GM21723 (cell line): ENCODE measurements around the gene CALR.
"Not testable (repeated sequence)": the region's sequence is repeated elsewhere in the genome, so short reads cannot be mapped to it uniquely, and the experiment has no call there.

Experiments used
- ATAC-seq: cut with Tn5 transposase; IDR thresholded peaks from one replicate; pipeline ENCODE4 v1.9.1; 2021; ENCODE audit warnings: mild to moderate bottlenecking, moderate library complexity; ENCODE audit not compliant: unreplicated experiment

The CALR gene

GRCh38 chr19:12933287-12934072 is 4.9 kb upstream of the CALR start, which contains the start of gene FARSA:
TSS of gene FARSA (minus strand) at chr19:12933711. CDS start at chr19:12933696, 15 bp downstream.
- ATAC-seq = peak; percentile 48

- ATAC-seq = no peak
Observed at GRCh38 chr19:12935071-12935470, 3.3 kb upstream of the CALR start.

GRCh38 chr19:12936582-12936981 is 1.8 kb upstream of the CALR start:
- no peak for ATAC-seq

- ATAC-seq = no peak
Observed at GRCh38 chr19:12937093-12937926, 1.1 kb upstream of the CALR start.

- no peak for ATAC-seq
Observed at GRCh38 chr19:12938779-12939601, 581 bp downstream of the CALR start.

GRCh38 chr19:12939975-12940423 is 1.6 kb downstream of the CALR start:
- no peak for ATAC-seq

- no peak for ATAC-seq
Observed at GRCh38 chr19:12940897-12941296, 2.5 kb downstream of the CALR start.

- no peak for ATAC-seq
Observed at GRCh38 chr19:12943437-12944044, 5.1 kb downstream of the CALR start.

GRCh38 chr19:12944104-12944674 is 5.8 kb downstream of the CALR start:
- ATAC-seq = no peak

- peak; percentile 61 for ATAC-seq
Observed at GRCh38 chr19:12945479-12946091, 7.2 kb downstream of the CALR start, which contains the start of gene RAD23A. TSS of gene RAD23A (plus strand) at chr19:12945862. CDS start at chr19:12945949, 87 bp downstream.

GRCh38 chr19:12946092-12946721 is 7.8 kb downstream of the CALR start:
- ATAC-seq = peak; percentile 48

GRCh38 chr19:12946731-12947496 is 8.5 kb downstream of the CALR start:
- ATAC-seq = no peak

GRCh38 chr19:12947702-12948611 is 9.5 kb downstream of the CALR start:
- ATAC-seq = no peak

GRCh38 chr19:12948612-12949362 is 10.4 kb downstream of the CALR start:
- no peak for ATAC-seq

- no peak for ATAC-seq
Observed at GRCh38 chr19:12949363-12950283, 11.2 kb downstream of the CALR start.

GRCh38 chr19:12952050-12952449 is 13.6 kb downstream of the CALR start:
- ATAC-seq = not testable (repeated sequence)
